Left renal pelvis (tissue), 4 donors: ENCODE results near the gene PUDP. TPM values are rescaled to one million over a fixed set of nuclear protein-coding genes. Genes with fewer than 3 reads are reported as not detected.
"Not testable (repeated sequence)": the region's sequence is repeated elsewhere in the genome, so short reads cannot be mapped to it uniquely, and the experiment has no call there.

Experiments used
- DNase-seq, 4 donors: peaks; one replicate each; pipeline ENCODE4 v3.0.0-alpha.2; 2013; ENCODE audit warnings: low read depth in 4 of 4, low spot score in 3 of 4
- polyA plus RNA-seq, 4 donors: library from polyadenylated mRNA; unstranded; fragments of 120-200 nt; gene quantifications; one replicate each; pipeline ENCODE4 v1.2.1, GENCODE V29; 2013; ENCODE audit not compliant: insufficient read length in 4 of 4

The PUDP gene
- 10 to 100 TPM; 10.1 to 24.9 (median 21.9) TPM for polyA plus RNA-seq

- DNase-seq = peak in 3 of 4 donors; percentile 53 to 67 (median 54)
Observed at GRCh38 chrX:7147978-7148854, at the start of gene PUDP. Gene PUDP, minus strand, starts transcription at chrX:7148153. Its CDS starts 40 bp downstream, at chrX:7148113.

GRCh38 chrX:7194606-7195005 is 46.7 kb upstream of the PUDP start:
- DNase-seq = no peak

GRCh38 chrX:7192871-7193270 is 44.9 kb upstream of the PUDP start:
- no peak for DNase-seq

- DNase-seq = no peak
Observed at GRCh38 chrX:7191681-7192110, 43.7 kb upstream of the PUDP start.

- DNase-seq = no peak
Observed at GRCh38 chrX:7190157-7190556, 42.2 kb upstream of the PUDP start.

- DNase-seq = no peak
Observed at GRCh38 chrX:7188672-7189071, 40.7 kb upstream of the PUDP start.

- DNase-seq = no peak
Observed at GRCh38 chrX:7184816-7185215, 36.9 kb upstream of the PUDP start.

GRCh38 chrX:7179446-7179845 is 31.5 kb upstream of the PUDP start:
- no peak for DNase-seq

- DNase-seq = not testable (repeated sequence)
Observed at GRCh38 chrX:7178859-7179258, 30.9 kb upstream of the PUDP start.

- no peak for DNase-seq
Observed at GRCh38 chrX:7170898-7171297, 22.9 kb upstream of the PUDP start.

- DNase-seq = no peak
Observed at GRCh38 chrX:7169627-7170026, 21.7 kb upstream of the PUDP start.

GRCh38 chrX:7168371-7168770 is 20.4 kb upstream of the PUDP start:
- no peak for DNase-seq

- DNase-seq = no peak
Observed at GRCh38 chrX:7164174-7164573, 16.2 kb upstream of the PUDP start.

GRCh38 chrX:7163146-7163677 is 15.3 kb upstream of the PUDP start:
- DNase-seq = no peak

GRCh38 chrX:7159149-7159861 is 11.4 kb upstream of the PUDP start:
- DNase-seq = no peak

- DNase-seq = no peak
Observed at GRCh38 chrX:7158468-7158990, 10.6 kb upstream of the PUDP start.

- DNase-seq = no peak
Observed at GRCh38 chrX:7156879-7157278, 8.9 kb upstream of the PUDP start.

- no peak for DNase-seq
Observed at GRCh38 chrX:7155163-7155562, 7.2 kb upstream of the PUDP start.

- no peak for DNase-seq
Observed at GRCh38 chrX:7154041-7154597, 6.2 kb upstream of the PUDP start.

- no peak for DNase-seq
Observed at GRCh38 chrX:7153231-7153630, 5.3 kb upstream of the PUDP start.

GRCh38 chrX:7149411-7149810 is 1.5 kb upstream of the PUDP start:
- DNase-seq = no peak
